ENCODE data around the gene S100PBP.

DNA sequence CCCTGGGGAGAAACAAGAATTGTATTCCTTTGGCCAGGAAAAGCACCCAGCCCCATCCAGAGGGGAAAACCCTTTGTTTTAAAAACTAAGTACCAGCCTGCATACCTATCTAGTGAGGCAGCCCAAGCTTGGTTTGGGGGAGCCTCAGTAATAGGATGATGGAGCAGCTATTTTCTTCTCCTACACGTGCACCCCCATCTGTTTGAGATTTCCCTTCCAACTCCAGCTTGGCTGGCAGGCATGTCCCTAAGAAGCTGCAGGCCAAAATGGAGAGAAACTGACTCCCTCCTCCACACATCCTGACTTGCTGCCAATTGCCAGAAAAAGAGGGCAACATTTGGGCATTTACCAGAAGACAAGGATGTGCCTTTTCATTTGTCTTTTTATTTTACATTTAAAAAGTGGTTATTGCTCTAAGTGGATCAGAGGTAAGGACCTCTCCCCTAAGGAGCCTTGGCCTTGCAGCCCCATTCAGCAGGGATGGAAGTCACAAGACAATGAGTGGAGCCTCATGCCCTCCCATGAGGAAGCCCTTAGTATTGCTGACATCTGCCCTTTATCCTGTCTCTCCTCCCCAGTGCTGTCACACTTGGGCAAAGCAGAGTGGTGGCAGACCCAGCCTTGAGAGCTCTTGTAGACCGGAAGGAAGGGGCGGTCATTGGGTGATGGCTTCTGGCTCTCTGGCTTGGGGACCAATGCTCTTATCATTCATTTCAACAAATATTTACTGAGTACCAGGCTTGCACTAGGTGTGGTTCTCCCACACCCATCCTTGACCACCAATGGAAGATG is 44.6 kb downstream of the S100PBP start:
- TF ChIP-seq CTCF (IDR thresholded peaks at IDR 0.05) (no peak), POLR2AphosphoS5 (IDR thresholded peaks at IDR 0.05) (no peak), EP300 (IDR thresholded peaks at IDR 0.05) (no peak)
